Islet of Langerhans (tissue), 1 donor: Measurements from ENCODE around the gene KCNQ5.

Experiments used
- FAIRE-seq: peaks from one replicate; lab custom pipeline; 2011; peaks lifted over from hg19 to GRCh38; lab: Jason Lieb, UNC

Gene KCNQ5

GRCh38 chr6:72748759-72749158 lies 126.9 kb downstream of the KCNQ5 start:
- no peak for FAIRE-seq

GRCh38 chr6:72755752-72756151 lies 133.9 kb downstream of the KCNQ5 start:
- FAIRE-seq = no peak

- FAIRE-seq = no peak
These were observed 135.2 kb downstream of the KCNQ5 start for GRCh38 chr6:72757048-72757447.

GRCh38 chr6:72757926-72758325 lies 136.1 kb downstream of the KCNQ5 start:
- FAIRE-seq = no peak

- FAIRE-seq = no peak
These were observed 137.0 kb downstream of the KCNQ5 start for GRCh38 chr6:72758901-72759300.

- no peak for FAIRE-seq
These were observed 138.4 kb downstream of the KCNQ5 start for GRCh38 chr6:72760114-72760793.

GRCh38 chr6:72761761-72762160 lies 139.9 kb downstream of the KCNQ5 start:
- no peak for FAIRE-seq

- FAIRE-seq = no peak
These were observed 147.7 kb downstream of the KCNQ5 start for GRCh38 chr6:72769459-72770125.

GRCh38 chr6:72770959-72771358 lies 149.1 kb downstream of the KCNQ5 start:
- FAIRE-seq = no peak

- no peak for FAIRE-seq
These were observed 154.6 kb downstream of the KCNQ5 start for GRCh38 chr6:72776456-72776855.

GRCh38 chr6:72781624-72782023 lies 159.8 kb downstream of the KCNQ5 start:
- FAIRE-seq = no peak

GRCh38 chr6:72783035-72783434 lies 161.2 kb downstream of the KCNQ5 start:
- no peak for FAIRE-seq

GRCh38 chr6:72783666-72784065 lies 161.8 kb downstream of the KCNQ5 start:
- no peak for FAIRE-seq

- no peak for FAIRE-seq
These were observed 162.2 kb downstream of the KCNQ5 start for GRCh38 chr6:72784071-72784470.

- FAIRE-seq = no peak
These were observed 162.7 kb downstream of the KCNQ5 start for GRCh38 chr6:72784581-72784980.

GRCh38 chr6:72787391-72788031 lies 165.6 kb downstream of the KCNQ5 start:
- FAIRE-seq = no peak

- no peak for FAIRE-seq
These were observed 166.3 kb downstream of the KCNQ5 start for GRCh38 chr6:72788188-72788587.

GRCh38 chr6:72789145-72789544 lies 167.3 kb downstream of the KCNQ5 start:
- no peak for FAIRE-seq

- no peak for FAIRE-seq
These were observed 170.8 kb downstream of the KCNQ5 start for GRCh38 chr6:72792692-72793091.

GRCh38 chr6:72793641-72794395 lies 172.0 kb downstream of the KCNQ5 start:
- FAIRE-seq = no peak

- FAIRE-seq = no peak
These were observed 176.3 kb downstream of the KCNQ5 start for GRCh38 chr6:72798196-72798595.

- no peak for FAIRE-seq
These were observed 188.0 kb downstream of the KCNQ5 start for GRCh38 chr6:72809746-72810379.
